Subcutaneous adipose tissue (tissue), 4 donors: ENCODE measurements around the gene KCNAB2. TPM values are rescaled to one million over a fixed set of nuclear protein-coding genes. Genes with fewer than 3 reads are reported as not detected.

Source experiments
- total RNA-seq, 4 donors: library from RNA; depleted of rRNA; stranded (reverse); fragments of >200 nt; gene quantifications; one replicate each; pipeline ENCODE4 v1.1.0, GENCODE V29; 2016
- TF ChIP-seq, protein P1 (sequence below): fragments of 450-650 bp; IDR thresholded peaks from one replicate; pipeline ENCODE4 v1.5.1; 2016; ENCODE audit warnings: low read depth, mild to moderate bottlenecking, control low read depth, antibody characterized with exemption, moderate library complexity

KCNAB2 gene
- total RNA-seq, 4 donors from 2014 or later, result 10.2 to 48.6 (median 18.2) TPM

DNA sequence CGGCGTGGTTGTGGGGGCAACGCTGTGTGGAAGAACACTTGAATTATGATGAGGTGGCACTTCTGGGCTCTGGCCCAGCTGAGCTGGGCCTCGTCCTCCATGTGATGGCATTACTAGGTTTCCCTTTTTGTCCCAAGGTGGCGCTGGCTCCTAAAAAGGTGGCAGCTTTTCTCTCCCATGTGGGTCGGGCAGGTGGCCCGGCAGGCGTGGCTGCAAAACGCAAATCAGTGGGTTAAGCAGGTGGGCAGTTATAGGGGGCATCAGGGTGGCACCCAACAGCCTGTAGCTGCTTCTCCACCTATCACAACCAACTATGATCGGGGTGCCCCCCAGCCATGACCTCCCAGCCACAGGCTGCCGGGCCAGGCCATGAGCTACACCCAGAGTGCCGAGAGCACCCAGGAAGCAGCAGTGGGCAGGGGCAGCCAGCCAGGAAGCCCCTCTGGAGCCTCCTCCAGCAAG is 59.6 kb downstream of the KCNAB2 start:
- TF ChIP-seq, protein P1, sequence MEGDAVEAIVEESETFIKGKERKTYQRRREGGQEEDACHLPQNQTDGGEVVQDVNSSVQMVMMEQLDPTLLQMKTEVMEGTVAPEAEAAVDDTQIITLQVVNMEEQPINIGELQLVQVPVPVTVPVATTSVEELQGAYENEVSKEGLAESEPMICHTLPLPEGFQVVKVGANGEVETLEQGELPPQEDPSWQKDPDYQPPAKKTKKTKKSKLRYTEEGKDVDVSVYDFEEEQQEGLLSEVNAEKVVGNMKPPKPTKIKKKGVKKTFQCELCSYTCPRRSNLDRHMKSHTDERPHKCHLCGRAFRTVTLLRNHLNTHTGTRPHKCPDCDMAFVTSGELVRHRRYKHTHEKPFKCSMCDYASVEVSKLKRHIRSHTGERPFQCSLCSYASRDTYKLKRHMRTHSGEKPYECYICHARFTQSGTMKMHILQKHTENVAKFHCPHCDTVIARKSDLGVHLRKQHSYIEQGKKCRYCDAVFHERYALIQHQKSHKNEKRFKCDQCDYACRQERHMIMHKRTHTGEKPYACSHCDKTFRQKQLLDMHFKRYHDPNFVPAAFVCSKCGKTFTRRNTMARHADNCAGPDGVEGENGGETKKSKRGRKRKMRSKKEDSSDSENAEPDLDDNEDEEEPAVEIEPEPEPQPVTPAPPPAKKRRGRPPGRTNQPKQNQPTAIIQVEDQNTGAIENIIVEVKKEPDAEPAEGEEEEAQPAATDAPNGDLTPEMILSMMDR, result no peak

DNA sequence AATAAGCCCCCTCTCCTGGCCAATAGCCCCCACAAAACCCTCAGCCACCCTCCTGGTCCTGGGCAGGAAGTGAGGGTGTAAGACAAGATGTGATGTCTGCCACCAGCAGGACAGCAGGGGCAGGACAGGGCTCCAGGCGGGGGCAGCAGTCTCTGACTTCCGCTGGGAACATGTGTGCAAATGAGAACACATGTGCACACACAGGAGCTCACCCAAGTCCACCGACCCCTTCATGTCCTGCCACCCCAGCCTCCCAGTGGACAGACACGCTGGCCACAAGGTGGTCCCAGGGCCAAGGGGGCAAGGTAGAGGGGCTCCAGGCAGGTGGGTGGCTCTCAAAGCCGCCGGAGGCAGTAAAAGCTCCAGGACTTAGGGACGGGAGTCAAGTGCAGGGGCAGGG is 60.1 kb downstream of the KCNAB2 start:
- TF ChIP-seq, protein P1, result no peak

DNA sequence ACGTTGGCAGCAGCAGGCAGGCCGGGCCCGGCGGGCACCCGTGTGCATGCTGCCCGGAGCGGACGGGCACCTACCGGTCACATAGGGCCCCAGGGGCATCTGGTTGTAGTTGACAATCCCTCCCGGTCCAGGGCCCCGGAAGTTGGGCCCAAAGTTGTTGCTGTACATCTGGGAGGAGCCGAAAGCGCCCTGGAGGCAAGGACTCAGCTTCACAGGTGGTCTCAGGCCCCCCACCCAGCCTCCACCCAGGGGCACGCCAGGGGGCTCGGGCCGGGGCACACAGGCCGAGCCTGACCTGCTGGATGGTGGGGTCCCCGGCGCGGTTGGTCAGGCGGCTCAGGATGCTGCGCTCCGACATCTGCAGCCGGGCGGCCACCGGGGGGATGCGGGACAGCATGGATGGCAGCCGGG is 60.6 kb downstream of the KCNAB2 start:
- TF ChIP-seq, protein P1, result no peak

DNA sequence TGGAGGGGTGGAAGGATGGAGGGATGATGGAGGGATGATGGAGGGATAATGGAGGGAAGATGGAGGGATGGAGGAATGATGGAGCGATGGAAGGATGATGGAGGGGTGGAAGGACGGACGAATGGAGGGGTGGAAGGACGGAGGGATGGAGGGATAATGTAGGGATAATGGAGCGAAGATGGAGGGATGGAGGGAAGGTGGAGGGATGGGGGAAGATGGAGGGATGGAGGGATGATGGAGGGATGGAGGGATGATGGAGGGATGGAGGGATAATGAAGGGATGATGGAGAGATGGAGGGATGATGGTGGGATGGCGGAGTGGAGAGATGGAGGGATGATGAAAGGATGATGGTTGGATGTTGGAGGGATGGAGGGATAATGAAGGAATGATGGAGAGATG is 61.3 kb downstream of the KCNAB2 start:
- TF ChIP-seq, protein P1, result no peak

DNA sequence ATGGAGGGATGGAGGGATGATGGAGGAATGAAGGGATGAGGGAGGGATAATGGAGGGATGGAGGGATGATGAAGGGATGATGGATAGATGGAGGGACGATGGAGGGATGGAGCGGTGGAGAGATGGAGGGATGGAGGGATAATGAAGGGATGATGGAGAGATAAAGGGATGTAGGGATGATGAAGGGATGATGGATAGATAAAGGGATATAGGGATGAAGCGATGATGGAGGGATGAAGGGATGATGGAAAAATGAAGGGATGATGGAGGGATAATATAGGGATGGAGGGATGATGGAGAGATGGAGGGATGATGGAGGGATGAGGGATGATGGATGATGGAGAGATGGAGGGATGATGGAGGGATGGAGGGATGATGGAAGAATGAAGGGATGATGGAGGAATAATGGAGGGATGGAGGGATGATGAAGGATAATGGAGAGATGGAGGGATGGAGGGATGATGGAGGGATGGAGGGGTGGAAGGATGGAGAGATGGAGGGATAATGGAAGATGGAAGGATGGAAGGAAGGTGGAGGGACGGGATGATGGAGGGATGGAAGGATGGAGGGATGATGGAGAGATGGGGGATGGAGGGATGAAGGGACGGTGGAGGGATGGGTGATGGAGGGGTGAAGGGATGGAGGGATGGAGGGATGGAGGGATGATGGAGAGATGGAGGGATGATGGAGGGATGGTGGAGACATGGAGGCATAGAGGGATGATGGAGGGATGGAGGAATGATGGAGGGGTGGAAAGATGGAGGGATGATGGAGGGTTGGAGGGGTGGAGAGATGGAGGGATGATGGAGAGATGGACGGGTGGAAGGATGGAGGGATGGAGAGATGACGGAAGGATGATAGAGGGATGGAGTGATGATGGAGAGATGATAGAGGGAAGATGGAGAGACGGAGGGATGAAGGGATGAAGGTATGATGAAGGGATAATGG is 62.0 kb downstream of the KCNAB2 start:
- TF ChIP-seq, protein P1, result no peak

DNA sequence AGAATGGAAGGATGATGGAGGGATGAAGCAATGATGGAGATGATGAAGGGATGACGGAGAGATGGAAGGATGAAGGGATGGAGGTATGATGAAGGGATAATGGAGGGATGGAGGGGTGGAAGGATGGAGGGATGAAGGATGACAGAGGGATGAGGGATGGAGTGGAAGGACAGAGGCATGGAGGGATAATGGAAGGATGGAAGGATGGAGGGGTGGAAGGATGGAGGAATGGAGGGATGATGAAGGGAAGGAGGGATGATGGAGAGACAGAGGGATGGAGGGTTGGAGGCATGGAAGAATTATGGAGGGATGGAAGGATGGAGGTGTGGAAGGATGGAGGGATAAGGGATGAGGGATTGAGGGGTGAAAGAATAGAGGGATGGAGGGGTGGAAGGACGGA is 62.8 kb downstream of the KCNAB2 start:
- TF ChIP-seq, protein P1, result no peak

DNA sequence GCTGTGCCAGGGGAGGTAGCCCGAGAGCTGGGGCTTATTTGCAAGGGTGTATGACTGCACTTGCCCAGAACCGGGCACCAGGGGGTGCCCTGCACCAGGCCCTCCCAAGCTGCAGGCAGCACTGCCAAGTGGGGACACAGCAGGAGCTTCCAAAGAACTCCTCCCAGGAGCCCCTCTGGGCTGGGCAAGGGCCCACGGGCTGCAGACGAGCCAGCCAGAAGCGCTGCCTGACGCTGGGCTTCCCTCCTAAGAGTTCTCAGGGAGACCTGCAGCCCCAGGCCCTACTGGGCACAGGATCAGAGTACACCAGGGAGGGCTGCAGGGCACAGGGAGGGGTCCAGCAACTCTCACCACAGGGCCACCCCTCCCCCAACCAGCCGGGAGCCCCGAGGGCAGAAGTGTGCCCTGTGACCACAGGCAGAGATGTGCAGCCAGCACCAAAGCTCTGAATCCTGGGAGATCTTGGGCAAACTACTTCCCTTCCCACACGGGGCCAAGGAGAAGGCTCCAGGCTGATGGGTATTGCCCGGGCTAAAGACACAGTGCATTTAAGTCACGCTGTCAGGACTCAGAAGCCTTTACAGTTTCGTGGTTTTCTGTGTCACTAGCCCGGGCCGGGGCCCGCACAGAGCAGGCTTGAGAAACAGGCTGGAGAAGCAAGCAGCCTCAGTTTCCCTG is 63.4 kb downstream of the KCNAB2 start:
- TF ChIP-seq, protein P1, result no peak
